G401.6 (cell line): ENCODE data around the gene ZNF335.

ENCODE experiments used
- FAIRE-seq: peaks from 2 replicates; lab custom pipeline; 2012; peaks lifted over from hg19 to GRCh38; lab: Jason Lieb, UNC

The ZNF335 gene

GRCh38 chr20:45949542-45950329 lies 22.3 kb downstream of the ZNF335 start:
- FAIRE-seq = no peak

- FAIRE-seq = no peak
Measured at GRCh38 chr20:45948742-45949541, 23.1 kb downstream of the ZNF335 start.

- FAIRE-seq = no peak
Measured at GRCh38 chr20:45948261-45948733, 23.7 kb downstream of the ZNF335 start.

- no peak for FAIRE-seq
Measured at GRCh38 chr20:45947110-45947866, 24.7 kb downstream of the ZNF335 start.

- FAIRE-seq = no peak
Measured at GRCh38 chr20:45946149-45946970, 25.6 kb downstream of the ZNF335 start.

- no peak for FAIRE-seq
Measured at GRCh38 chr20:45945678-45946148, 26.3 kb downstream of the ZNF335 start.

- no peak for FAIRE-seq
Measured at GRCh38 chr20:45944965-45945677, 26.9 kb downstream of the ZNF335 start.

- no peak for FAIRE-seq
Measured at GRCh38 chr20:45944151-45944964, 27.6 kb downstream of the ZNF335 start.

GRCh38 chr20:45943613-45944012 lies 28.4 kb downstream of the ZNF335 start:
- FAIRE-seq = no peak

- no peak for FAIRE-seq
Measured at GRCh38 chr20:45940469-45940868, 31.5 kb downstream of the ZNF335 start.

- no peak for FAIRE-seq
Measured at GRCh38 chr20:45940053-45940452, 31.9 kb downstream of the ZNF335 start.

GRCh38 chr20:45938727-45939438 lies 33.1 kb downstream of the ZNF335 start:
- no peak for FAIRE-seq

GRCh38 chr20:45937765-45938164 lies 34.2 kb downstream of the ZNF335 start:
- FAIRE-seq = no peak

- no peak for FAIRE-seq
Measured at GRCh38 chr20:45935416-45936046, 36.5 kb downstream of the ZNF335 start.

GRCh38 chr20:45934586-45935415 lies 37.2 kb downstream of the ZNF335 start, which contains the start of gene PCIF1:
Gene PCIF1, plus strand, starts transcription at chr20:45934683. Its CDS starts 4,317 bp downstream, at chr20:45939000.
- FAIRE-seq = peak; percentile 13

GRCh38 chr20:45934046-45934585 lies 37.9 kb downstream of the ZNF335 start:
- FAIRE-seq = no peak

GRCh38 chr20:45933266-45934045 lies 38.5 kb downstream of the ZNF335 start:
- no peak for FAIRE-seq
